ENCODE measurements around the gene WDR82.
A peak's percentile ranks its signal among the peaks of the same experiment; 100 is the strongest.

Gene WDR82

DNA sequence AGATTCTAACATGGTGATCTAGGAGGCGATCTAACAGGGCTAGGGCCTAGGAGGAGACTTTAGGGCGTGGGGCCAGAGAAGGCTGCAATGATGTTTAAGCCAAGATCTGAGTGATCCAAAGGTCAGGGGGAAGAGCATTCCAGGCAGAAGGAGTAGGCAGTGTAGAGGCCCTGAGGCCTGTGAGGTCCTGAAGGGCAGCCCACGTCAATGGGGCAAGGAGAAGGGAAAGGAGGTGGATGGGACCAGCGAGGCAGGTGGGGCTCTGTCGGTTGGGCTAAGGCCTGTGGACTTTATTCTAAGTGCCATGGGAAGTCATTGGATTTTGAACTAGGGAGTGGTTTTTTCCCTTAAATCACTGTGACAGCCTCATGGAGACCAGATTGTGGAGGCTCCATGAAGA, 27.5 kb upstream of the WDR82 start:
- no peak for DNase-seq

DNA sequence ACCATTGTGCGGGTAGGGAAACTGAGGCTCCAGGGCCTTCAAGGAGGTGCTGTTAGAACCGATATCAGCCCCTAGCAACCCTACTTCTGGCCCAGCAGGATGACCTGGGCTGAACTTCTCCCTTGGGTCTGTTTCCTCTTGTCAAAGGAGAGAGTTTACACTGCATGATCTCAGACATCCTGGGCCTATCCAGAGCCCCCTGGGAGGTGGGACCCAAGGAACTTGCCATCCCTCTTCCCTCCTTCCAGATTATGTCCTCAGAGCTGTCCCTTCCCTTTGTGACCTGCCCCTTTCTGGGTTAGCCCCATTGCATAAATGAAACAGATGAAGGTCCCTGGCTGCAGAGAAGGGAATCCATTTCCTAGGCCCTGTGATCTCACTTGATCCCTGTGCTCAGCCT, 25.4 kb upstream of the WDR82 start:
- DNase-seq: no peak

DNA sequence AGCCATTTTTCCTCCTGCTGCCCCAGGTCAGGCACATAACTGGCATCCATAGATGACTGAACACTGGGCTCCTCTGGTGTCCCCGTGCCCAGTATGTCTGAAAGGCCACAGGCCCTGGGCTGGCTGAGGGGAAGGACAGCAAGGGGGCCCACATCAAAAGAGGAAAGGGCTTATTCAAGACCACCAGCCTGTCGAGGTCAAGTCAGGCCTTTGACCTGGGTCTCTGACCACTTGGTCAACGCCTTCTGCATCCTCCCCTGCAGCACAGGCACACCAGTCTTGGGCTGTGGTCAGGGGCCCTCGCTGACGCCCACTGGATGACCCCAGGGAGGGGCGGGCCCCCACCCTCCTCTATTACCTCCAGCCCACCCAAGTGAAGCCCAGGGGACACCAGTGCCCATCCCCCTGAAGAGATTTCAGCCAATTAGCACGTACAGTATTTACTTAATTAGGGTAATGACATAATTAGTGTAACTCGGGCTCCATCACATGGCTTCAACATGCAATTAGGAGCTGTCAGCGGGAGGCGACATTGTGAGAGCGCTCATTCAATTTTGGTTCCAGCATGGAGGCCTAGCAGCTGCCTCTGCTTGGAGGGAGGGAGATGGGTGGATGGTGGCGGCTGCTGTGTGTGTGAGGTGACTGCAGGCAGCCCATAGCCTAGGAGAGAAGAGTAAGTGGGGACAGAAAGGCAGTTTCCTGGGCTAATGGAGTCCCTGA, 24.1 kb upstream of the WDR82 start:
- DNase-seq: no peak

DNA sequence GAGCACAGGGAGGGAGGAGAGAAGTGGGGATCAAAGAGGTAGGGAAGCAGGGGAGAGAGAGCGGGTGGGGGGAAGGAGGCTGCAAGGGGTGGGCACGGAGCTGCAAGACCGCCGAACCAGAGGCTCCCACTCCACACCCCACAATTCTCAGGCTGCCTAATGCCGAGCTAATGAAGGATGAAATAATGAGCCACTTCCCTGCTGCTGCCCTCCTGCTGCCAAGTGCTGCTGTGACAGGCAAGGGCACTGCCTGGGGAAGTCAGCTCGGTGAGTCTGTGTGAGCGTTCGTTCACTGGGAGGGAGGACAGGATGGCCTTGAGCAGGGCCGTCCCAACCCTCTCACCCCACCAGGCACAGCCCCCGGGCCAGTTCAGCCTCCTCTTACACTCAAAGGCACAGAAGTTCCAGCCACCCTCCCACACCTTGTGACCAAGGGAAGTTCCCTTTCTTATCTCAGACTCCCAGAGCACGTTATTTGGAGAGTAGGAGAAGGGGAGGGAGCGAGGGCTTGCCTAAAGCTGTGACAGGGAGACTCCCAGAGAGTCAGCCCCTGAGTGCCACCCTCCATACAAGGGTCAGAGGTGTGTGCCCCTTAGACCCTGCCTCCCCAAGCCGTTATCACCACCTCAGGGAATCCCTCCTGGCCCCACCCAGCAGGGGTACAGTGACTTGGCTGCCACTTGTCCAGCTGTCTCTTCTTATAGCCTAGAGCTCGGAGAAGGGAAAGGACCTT, 21.6 kb upstream of the WDR82 start:
- DNase-seq: no peak

DNA sequence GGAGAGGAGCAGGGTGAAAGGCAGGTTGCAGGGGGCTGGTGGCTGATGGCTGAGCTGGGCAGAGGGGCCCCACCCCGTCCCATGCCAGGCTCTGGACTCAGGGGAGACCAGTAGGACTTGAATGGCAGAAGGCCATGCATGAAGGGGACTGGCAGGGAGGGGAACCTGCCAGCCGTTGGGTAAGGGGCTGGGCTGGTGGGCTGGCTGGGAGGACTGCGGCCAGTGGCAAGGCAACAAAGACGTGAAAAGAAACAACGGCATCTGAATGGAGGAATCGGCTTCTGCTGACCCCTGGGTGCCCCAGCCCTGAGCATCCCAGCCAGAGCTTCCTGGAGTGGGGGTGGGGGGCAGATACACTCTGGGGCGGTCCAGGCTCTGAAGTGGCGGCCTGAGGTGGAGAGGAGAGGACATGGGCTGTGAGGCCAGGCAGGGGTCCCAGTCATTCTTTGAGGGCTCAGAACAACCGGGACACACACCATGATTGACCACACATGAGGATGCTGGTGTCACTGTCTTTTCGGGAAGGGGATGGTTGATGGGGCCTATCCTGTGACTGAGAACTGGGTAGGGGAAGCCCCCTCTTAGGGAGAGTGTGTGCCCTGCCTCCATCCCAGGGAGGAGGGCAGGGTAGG, 20.9 kb upstream of the WDR82 start:
- no peak for DNase-seq

DNA sequence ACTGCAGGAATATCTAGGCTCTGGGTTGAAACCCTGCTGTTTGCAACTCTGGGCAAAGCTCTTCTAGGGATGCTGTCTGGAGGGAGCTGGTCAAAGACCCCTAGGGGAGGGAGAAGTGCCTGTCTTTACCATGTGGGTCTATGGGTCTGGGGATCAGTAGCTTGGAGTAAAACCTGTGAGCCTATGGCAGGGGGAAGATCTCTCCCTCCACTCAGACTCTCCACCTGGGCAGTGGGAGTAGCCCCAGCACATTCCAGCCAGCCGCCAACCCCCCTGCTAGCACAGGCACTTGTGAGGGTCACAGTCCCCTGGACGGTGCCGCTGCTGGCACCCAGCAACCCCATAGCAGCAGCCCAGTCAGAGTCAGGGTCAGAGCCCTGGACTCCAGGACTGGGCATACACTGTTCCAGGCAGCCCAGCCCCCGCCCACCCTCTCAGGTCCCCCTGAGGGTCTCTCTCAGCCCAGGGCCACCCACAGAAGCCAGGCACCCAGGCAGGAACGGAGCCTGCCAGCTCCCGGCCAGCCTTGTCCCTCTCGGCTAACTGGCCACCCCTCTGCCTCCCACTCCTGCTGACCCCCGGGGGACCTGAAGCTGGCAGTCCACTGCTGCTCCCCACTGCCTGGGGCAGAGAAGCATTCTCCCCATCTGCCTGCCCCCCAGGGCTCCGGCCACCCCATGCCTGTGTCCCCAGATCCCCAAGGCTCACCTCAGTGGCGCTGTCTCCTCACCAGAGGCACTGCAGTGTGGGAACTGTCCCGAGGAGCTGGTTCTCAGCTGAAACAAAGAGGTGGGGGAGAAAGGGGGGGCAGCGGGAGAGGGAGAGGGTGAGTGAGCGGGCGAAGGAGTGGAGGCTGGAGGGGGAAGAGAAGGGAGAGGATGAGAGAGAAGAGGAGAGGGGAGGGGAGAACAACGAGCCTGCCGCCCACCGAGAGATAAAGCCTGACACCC, 20.0 kb upstream of the WDR82 start:
- no peak for DNase-seq

DNA sequence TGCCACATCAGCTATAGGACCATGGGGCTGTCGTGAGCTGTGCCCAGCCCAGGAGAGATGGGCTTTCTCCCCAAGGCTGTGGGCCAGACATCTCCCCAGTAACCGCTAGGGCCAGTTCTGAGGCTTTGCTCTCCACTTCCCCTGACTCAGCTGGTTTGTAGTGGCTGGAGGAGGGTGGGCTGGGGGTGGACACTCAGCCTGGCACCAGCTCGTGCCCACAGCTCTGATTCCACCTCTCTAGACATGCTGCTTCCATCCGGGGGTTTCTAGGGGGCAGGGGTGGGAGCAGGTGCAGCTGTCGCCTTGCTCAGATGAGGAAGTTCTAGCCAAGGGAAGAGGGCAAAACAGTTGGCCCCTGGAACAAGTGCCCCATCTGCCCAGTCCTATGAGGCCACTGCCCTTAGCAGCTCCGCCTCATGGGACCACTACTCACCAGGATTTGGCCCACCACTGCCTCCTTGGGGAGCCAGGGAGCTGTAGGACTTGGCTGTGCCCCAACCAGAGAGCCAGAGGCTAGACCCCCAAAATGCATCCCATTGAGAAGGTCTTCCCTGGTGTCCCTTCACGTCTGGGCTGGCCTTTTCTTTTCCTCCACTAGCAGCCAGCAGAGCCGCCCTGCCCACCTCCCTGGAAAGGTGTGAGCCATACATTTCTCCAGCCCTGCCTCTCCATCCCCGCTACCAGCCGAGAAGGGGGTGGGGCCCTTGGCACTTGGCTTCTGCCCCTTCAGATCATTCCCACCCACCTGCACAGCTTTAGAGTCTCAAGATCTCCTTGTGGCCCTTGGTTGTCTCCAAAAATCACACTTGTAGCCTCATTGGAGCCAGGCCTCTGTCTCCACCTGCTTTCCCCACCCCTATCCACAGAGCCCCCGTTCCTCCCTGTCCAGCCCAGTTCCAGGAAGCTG, 19.0 kb upstream of the WDR82 start:
- no peak for DNase-seq

DNA sequence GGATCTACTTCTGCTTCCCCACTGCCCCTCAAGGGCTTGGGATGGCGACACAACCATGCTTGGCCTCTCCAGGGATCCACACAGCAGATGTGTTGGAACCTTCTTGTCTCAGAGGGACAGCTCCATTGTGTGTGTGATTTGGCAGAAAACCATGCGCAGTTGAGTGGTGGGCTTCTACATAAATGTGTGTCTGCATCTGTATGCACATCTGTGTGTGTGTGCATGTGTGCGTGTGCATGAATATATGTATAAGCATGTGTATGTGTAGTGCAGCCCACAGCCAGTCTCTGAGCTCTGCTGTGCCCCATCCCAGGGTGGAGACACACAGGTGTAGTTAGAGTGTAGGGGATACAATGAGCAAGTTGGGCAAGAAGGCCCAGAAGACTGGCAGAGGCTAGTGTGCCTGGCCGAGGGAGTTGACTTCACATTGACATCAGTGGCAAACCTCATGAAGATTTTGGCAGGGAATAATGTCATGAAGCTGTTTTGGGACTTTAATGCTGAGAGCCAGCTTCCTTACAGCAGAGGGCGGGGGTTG, 17.3 kb upstream of the WDR82 start:
- no peak for DNase-seq

DNA sequence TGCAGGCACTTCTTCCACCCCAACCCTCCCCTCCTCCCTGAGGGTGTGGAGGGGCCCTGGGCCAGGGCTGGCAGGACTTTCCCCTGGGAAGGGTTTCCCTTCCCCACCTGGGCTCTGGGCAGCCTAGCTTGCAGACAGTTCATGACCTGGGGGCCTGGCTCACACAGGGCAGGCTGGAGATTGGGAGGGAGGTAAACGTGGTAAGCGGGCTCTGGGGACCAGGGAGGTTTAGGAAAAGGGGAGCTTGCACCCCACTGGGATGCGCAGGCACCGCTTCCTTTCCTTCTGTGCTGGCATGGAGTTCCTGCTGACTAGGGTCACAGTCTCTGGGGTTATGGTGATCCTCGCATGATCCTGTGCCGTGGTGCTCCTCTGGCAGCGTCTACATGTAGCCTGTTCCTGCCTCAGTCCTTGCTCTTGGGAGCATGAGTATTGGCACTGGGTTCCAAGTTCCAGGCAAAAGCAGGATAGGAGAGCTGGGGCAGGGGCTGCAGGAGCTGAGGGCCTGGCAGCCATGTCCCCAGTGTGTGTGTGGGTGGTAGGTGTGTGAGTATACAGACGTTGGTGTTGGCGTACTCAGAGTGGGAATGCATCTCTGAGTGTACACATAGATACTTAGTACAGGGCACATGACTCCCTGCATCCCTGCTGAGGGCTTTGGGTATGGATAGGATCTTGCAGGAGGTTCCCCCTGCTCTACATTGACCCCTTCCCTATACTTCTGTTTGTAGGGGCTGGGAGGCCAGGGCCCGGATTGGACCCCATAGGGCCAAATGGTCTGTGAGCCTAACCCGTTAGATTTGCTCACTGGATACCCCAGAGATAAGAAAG, 16.1 kb upstream of the WDR82 start:
- no peak for DNase-seq

DNA sequence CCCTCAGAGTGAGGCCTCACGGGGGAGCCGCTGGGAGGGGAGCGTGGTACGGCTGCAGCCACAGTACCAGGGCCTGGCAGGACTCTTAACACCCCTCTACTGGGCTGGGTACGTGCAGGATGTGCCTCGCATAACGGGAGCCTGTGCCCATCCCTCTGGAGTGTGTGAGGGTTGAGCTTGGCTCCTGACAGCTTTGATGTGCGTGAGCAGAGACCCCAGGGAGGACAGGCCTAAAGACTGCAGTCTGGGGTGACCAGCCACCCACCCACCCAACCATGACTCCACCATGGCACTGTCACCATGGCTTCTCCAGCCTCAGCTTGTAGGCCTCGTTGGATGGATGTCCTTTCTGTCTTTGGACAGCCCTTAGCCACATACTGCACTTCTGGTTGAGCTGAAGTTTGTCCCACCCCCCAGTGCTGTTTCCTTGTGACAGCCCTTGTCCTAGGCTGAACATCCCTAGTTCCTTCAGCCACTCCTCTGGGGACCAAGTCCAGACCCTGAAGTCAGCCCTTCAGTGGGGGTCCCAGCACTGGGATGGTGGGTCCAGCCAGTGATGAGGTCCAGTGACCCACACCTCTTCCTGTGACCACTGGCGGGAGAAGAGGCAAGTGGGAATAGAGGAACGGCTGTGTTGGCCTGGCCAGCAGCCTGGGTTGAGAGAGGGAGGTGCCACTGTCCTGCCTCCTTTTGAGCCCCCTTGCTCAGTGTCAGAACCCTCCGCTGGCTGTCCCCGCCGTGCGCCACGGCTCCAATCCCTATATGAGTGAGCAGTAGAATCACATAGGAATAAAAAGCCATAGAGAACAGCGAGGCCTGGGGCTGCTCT, 15.3 kb upstream of the WDR82 start:
- no peak for DNase-seq

DNA sequence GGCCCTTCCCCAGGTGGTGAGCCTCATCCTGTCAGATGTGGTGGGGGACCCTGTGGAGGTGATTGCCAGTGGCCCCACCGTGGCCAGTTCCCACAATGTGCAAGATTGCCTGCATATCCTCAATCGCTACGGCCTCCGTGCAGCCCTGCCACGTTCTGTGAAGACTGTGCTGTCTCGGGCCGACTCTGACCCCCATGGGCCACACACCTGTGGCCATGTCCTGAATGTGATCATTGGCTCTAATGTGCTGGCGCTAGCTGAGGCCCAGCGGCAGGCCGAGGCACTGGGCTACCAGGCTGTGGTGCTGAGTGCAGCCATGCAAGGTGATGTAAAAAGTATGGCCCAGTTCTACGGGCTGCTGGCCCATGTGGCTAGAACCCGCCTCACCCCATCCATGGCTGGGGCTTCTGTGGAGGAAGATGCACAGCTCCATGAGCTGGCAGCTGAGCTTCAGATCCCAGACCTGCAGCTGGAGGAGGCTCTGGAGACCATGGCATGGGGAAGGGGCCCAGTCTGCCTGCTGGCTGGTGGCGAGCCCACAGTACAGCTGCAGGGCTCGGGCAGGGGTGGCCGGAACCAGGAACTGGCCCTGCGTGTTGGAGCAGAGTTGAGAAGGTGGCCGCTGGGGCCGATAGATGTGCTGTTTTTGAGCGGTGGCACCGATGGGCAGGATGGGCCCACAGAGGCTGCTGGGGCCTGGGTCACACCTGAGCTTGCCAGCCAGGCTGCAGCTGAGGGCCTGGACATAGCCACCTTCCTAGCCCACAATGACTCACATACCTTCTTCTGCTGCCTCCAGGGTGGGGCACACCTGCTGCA, 14.0 kb upstream of the WDR82 start:
- DNase-seq: no peak

DNA sequence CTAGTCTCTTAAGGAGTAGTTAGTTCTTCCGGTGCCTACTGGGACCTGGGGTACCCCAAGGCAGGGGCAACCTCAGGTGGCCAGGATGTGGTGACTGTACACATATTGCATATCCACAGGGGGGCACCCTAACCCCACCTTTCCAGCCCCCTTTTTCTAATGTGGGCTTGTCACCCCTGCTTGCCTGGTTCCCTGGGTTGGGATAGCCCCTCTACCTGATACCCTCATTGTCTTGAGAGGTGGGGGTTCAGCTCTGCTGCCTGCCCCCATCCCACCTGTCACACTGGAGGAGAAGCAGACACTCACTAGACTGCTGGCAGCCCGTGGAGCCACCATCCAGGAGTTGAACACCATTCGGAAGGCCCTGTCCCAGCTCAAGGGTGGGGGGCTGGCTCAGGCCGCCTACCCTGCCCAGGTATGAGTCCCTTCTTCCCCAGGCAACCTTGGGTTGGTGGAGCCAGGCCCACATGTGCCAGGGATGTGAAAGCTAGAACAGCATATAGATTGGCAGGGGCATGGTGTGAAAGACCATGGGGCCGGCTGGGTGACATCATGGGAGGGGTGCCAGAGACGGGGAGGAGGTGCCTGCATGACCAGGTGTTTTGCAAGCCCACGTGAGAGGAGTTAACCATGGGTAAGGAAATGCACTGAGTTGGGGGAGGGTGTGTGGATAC, 13.2 kb upstream of the WDR82 start:
- peak; percentile 71 for DNase-seq

DNA sequence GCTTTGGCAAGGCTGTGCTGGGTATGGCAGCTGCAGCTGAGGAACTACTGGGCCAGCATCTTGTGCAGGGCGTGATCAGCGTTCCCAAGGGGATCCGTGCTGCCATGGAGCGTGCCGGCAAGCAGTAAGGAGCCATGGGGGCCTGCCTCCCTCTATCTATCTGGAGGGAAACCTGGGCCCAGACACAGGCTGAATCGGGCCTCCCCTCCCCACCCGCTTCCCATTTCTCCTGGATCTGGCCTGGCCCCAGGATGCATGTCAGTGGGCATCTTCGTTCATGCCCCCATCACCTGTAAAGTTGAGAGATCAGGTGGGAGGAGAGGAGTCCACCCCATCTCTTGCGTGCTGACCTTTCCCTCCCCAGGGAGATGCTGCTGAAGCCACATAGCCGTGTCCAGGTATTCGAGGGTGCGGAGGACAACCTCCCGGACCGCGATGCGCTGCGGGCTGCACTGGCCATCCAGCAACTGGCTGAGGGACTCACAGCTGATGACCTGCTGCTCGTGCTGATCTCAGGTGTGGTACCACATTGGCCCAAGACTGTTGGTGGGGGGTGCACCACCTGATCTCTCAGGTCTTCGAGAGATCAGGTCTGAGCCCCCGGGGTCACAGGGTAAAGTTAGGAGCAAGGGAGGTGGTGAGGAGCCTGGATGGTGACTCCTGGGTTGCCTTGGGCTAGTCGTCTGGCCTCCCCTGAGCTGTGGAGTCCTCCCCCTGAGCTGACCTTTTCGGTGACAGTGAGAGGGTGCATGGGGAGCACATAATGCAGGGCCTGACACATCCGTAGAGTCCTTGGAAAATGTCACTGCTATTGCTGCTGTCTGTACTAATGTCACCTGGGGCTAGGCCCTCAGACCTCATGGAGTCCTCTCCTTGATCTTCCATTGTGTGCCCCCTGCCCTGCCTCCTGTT, 12.4 kb upstream of the WDR82 start:
- no peak for DNase-seq

DNA sequence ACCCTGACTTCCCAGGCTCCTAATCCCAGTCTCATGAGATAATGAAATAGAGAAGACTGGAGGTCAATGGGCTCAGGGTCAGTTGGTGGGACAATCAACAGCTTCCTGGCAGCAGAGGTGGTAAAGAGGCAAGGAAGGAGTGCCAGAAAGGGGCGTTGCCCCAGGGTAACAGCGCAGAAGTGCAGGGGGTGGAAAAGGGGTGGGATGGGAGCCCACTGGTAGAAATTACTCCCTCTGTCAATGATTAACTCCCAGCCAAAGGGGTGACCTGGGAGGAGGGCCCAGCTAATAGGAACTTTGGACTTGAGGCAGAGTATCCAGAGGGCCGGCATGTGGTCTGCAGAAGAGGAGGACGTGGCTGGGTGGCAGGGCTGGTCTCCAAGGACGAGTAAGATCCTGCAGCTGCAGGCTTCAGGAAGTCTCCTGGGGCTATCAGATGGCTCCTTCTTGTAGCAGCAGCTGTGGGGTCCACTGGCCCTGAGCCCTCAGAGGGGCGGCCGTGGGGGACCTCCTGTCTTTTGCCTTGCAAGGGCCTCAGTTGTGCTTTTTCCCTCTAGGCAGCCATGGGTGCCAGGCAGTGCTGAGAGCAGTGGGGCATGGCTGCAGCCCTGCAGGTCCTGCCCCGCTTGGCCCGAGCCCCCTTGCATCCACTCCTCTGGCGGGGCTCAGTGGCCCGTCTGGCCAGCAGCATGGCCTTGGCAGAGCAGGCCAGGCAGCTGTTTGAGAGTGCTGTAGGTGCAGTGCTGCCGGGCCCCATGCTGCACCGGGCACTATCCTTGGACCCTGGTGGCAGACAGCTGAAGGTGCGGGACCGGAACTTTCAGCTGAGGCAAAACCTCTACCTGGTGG, 11.5 kb upstream of the WDR82 start:
- DNase-seq: no peak

DNA sequence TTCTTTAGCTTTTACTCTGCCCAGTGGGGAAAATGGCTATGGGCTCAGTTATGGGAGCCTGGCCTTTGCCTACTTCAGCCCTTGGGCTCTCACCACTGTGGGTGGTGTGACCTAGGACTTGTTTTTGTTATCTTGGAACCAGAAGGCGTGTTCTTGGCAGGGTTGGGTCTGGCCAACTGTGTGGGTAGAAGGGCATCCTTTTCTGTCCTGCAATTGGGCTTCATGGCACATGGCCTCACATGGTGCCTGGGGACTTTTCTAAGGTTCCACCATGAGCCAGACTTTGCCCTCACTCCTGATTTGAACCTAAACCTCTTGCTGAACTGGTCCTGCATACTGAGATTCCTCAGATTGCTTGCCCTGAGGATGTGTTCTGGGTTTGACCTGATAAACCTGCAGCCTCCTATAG, 10.9 kb upstream of the WDR82 start:
- no peak for DNase-seq

DNA sequence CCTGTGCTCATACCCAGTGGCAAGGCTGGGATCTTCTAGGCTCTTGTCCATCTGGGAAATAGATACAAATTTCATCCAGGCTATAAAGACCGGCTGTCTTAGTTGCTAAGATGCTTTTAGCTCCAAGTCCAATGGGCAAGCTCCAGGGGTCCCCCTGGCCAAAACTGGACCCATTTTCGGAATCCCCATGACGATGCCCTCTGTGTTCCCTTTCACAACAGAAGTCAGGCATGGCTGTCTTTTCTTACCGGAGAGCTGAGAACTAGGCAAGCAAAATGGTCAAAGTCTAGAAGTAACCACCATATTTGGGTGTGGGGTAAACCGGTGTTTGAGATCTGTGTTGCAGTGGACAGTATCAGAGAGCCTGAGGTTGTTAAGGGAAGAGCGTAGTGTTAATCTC, 10.2 kb upstream of the WDR82 start:
- no peak for DNase-seq

Data from activated CD8-positive, alpha-beta memory T cell treated with anti-CD3 and anti-CD28 coated beads, Interleukin-2, amount 50 U/mL, for 48 hours (primary cell).